HG02973 (cell line): Measurements from ENCODE around the gene BMPR1B.

Experiments used
- ATAC-seq: cut with Tn5 transposase; IDR thresholded peaks from one replicate; pipeline ENCODE4 v1.9.1; 2021; ENCODE audit warnings: moderate library complexity; ENCODE audit not compliant: unreplicated experiment

The BMPR1B gene

DNA sequence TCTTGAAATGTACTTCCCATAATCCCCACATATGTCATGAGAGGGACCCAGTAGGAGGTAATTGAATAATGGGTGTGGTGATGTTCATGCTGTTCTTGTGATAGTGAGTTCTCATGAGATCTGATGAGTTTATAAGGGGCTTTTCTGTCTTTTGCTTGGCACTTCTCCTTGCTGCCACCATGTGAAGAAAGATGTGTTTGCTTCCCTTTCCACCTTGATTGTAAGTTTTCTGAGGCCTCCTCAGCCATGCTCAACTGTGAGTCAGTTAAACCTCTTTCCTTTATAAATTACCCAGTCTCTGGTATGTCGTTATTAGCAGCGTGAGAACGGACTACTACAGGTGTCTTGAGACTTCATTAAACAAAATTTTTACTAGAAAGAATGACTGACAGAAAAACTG is 323.2 kb downstream of the BMPR1B start:
- ATAC-seq = no peak

DNA sequence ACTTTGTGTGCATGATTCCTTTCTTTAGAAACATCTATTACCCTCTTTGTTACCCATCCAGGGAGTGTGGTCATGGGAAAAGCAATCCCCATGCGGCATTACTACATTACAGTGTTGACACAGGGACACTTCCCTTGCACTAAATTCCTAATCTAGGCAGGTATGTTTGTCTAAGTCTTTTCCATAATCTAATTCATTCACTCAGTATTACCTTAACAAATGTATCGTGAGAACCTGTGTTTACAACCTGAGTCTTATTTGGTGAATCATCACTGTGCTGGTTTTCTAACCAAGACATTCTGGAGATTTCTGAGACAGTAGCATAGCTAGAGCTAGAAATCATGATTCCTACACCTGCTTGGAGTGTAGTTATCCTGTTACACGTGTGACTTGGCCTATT is 326.8 kb downstream of the BMPR1B start:
- ATAC-seq = no peak

DNA sequence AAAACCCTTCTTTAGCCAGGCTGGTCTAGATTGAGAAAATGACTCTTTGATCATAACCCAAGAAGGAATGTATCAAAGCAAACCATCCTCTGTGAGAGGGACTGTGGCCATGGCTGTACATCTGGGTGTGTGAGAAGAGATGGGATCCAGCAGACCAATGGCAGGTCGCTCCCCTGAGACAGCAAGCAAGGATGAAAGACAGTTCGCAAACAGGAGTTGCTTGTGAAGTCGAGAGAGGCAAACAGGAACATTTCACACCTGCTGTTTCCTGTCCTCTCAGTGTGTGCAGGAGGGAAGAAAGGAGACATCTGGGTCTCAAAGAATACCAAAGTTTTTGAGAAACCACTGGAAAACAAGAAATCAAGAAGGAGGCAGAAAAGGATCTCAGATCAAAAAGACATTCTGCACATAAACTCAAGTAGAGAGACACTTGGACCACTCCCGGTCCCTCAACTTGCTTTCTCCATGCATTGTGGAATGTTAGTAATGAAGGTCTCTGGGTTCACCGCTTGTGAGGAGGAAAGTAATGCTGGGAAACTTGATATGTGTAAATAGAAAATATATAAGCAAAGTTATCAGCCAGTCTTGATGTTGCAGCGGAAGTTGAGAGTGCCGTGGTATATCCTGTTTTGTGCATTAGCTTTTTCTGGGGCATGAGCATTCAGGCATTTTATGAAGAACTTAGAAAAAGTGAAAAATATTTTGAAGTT is 327.5 kb downstream of the BMPR1B start:
- no peak for ATAC-seq

DNA sequence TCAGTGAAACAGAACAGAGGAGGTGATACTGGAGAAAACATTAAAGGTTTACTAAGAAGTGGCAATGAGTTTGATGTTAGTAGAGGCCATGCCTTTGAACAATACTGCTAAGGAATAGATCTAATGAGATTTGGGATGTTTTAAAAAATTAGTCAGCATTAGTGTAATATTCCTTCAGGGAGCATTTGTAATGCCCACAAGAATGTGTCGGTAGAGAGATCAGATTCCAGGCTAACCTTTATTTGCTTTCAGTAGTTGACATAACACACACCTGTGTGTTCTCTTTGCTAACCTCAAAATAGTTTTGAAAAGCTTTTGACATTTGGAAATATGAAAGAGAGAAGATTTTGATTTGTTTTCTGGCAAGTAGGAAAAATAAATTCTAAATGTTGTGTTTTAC is 328.8 kb downstream of the BMPR1B start:
- no peak for ATAC-seq

DNA sequence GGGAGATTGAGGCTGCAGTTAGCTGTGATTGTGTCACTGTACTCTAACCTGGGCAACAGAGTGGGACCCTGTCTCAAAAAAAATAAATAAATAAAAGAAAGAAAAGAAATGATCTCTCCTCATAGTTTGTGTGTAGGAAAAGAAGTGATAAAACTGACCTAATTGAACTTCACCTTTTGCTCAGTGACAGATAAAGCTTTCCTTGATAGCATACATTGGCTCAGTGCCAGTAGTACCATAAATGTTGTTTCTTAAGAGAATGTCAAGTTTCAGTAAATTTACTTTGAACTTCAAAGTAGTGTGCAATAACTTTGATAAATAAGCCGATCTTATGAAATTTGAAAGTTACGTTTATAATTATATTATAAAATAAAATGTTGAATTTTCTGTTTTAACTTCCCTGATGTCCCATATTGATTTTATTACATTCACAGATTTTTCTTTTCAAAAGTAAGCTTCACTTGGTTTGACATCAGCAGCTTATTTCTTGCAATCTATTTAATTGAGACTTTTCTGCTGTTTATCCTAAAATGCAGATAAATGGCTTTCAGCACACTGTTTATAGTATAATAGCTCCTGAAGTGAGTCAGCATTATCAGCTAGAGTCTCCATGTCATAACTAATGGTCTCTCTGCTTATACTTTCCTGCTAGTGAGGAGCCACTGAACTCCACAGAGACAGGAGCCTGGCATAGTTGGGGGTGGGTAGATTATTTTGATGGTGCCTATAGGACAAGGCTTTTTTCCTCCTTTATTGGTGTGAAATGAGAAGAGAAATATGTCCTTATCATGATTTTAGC is 330.1 kb downstream of the BMPR1B start:
- ATAC-seq = no peak

DNA sequence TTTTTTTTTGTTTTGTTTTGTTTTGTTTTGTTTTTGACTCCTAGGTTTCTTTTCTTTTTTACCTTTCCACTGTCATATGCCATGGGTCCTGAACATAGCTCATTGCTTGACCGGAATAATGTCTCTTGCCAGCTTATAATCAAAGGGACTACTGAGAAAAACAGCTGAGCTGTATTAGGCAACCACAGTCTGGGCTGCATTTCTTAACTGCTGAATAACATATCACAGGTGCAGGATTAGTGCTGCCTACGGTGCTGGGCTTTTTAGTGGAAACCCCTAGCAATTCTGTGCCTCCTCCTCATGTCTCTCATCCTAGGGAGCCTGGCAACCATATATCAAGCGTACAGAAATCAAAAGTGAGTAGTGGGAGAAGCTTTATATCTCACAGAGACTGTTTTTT is 333.5 kb downstream of the BMPR1B start:
- ATAC-seq = no peak

DNA sequence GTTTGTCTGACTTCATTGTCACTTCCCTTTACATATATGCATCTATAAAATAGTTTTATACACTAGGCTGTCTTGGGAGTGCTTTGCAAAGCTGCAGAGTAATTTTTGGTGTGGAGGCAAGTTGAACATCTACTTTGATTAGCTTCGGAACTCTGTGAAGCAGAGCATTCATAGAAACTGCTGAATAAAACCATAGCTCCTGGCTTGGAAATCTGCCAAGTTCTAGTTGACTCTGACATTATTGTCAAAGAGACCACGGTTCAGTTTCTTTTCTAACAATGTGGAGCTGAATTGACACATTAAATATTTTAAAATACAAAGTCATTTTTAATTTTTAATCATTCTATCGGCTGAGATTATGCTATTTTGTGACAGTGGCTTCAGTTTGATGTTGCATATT is 335.0 kb downstream of the BMPR1B start:
- ATAC-seq = no peak

DNA sequence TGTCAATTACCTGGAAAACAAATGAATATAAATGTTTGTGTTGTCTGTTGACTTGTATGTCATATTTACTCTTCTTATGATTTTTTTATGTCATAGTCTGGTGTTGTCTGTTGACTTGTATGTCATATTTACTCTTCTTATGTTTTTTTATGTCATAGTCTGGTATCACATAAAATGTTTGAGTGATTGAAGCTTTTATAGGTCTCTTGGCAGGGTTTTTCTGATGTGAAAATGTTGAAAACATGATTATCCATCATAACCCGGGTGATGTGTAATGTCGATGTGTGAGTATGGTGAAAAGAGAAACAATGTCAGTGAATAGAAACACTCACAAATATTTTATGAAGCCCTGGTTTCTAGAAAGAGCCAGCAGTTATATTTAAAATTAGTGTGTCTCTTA is 335.7 kb downstream of the BMPR1B start:
- ATAC-seq = no peak

DNA sequence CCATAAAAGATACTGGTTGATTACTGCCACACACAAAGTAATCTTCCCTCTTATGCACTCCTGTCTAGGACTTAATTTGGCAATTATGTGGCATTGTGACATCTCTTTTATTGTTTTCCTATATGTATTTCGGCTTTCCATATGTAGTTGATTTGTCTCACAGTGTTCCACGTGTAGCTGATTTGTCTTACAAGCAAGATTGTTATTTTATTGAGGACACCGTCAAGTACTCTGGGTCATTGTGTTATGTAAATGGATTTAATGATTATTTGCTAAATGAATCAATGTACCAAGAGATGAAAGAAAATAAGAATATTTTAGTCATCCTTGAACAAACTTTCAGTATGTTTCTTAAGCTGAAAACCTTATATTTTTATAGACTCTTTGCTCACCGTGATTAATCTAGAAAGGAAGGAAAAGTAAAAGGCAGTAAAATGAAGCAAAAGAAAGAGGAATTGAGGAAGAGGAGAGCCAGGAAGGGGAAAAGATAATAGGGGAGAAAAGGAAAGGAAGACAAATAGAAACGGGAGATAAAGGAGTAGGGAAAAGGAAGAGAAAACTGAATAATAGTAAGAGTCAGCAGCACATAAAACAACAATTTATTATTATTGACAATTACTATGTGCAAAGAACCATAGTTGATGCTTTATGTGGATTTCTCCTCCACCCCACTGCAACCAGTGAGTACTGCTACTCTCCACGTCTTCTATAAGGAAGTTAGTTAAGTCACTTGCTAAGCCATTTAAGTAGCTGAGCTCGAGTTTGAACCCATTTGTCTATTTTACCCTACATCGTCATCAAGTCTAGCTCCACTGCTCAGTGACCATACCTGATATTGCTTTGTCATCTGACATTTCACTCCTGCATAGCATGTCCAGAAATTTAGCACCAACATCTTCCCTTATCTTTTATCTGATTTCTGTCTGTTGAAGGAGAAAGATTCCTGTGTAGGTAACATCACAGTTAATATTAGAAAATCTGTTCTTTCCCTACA is 336.5 kb downstream of the BMPR1B start:
- no peak for ATAC-seq

DNA sequence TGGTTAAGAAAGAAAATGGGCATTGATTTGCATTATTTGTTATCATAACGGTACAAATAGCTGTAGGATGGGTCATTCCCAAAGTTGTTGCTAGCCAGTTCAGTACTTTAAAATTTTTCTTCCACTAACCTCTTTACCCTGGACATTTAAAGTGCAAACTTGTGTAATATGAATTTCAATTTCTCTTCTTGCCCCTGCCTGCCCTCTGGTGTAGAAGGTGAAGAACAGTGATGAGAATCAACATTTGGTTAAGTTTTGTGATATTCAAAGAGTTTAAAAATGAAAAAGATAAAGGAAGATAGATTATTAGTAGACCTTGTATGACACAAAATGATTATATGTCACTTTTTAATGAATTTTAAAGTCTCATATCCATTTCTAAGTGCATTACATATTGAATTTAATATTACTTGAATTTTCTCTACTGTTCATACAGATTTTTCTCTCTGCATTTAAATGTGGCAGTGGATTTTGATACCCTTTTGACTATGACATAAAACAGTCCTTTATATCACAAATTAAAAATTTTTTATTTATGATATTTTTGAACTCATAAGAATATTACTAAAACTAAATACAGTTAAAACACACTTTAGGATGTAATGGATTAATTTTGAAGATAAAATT is 337.7 kb downstream of the BMPR1B start:
- no peak for ATAC-seq

DNA sequence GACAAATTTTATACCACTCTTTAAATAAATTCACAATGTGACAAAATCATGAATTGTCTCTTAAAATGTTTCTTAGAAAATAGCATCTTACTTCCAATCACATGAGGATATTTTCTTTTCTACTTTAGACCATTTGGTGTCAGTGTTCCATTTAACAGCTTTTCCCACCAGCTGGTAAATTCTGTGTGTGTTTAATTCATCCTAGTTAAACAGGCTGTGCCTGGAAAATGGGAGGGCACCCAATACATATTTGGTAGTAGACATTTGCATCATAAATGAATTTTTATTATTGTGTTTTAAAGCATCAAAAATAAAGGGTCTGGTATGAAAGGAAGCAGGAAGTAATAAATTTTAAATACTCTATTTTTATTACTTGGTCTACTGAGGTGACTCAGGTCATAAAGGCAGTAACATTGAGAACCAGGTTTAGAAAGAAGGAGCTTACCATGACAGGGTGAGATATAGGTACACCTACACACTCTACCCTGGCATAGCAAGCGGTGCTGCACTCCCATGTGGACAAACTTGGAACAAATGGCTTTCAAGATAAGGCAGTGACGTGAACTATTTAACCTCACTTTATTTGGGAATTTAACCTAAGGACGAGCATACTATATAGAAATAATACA is 344.5 kb downstream of the BMPR1B start:
- no peak for ATAC-seq

DNA sequence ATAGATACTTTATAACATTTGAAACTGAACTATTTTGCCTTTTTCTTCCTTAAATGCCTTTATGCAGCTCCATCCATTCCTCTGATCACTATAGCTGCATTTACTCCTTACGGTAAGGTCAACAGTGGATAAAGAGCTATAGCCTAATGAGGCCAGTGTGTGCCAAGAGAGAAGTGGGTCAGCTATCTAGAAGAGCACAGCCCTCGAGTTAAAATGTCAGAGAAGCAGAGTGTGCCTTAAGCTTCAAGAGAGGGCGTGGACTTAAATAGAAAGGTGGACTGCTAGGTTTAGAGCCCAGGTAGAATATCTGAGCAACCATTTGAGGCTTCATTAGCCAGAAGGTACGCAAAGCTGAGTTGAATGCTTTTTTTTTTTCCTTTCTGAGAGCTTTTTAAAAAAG is 347.4 kb downstream of the BMPR1B start:
- ATAC-seq = no peak

DNA sequence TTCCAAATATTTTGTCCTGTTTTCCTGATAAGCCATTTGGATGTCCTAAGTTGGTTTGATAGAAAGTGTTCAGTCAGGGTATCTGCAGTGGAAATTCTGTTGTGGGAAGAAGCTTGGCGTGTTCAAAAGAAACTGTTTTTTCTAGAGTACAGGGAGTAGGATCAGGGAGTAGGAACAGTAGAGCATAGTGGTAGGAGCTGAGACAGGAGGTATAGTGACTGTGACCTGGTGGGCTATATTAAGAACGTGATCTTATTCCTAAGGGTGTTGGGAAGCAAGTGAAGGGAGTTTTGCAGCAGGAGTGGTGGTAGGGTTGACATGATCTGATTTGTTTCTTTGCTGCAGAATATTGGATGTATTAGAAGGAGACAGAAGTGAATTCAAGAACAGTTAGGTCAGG is 348.2 kb downstream of the BMPR1B start:
- no peak for ATAC-seq

DNA sequence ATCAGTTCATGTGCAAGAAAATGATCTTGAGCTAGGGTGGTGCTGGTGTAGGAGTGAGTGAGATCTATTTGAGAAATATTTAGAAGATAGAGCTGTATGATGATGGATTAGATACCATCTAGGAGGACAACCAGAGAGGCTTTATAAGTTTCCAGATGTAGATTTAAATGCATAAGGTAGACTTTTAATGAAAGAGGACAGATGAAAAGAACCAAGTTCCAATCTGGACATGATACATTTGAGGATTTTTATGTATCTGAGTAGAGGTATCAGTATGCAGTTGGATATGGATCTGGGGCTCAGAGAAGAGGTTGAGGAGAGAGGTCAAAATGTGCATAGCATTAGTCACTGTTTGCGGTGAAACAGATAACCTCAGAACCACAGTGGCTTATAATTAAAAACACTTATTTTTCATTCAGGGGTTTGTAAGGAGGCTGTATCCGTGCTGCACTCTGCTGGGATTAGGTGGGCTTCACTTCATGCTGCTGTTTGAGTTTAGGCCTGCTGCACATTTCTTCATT is 348.7 kb downstream of the BMPR1B start:
- ATAC-seq = no peak

DNA sequence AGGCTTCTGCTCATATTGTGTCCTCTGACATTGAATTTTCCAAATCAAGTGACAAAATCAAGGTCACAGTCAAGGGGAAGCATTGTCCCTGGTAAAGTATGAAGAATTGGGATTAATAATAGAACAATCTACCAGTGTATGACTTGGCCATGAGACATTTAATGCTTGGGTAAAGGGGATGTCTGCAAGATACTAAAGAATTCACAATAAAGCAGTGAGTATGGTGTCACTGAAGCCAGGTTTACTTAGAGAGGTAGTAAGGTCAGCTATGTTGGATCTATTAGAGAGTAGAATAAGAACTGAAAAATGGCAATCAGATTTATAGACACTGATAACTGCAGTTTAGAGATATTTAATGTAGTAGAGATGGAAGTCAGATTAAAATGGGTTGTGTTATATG is 349.2 kb downstream of the BMPR1B start:
- ATAC-seq = no peak

DNA sequence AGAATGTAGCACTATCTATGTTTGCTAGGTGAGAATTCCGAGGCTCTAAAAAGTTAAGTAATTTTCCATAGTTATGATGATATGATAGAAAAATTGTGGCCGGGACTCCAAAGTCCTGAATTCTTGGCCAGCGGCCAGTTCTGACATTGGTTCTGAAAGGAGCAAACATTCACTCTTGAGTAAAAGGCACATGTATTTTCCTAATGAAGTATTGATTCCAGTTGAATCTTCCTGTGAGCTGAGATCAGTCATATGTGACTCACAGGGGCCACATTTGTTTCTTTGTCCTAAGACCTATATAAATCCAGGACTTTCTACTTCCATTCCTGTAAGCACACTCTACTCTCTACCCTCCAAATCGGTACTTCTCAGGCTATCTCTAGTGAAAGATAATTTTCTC is 349.9 kb downstream of the BMPR1B start:
- ATAC-seq = no peak

DNA sequence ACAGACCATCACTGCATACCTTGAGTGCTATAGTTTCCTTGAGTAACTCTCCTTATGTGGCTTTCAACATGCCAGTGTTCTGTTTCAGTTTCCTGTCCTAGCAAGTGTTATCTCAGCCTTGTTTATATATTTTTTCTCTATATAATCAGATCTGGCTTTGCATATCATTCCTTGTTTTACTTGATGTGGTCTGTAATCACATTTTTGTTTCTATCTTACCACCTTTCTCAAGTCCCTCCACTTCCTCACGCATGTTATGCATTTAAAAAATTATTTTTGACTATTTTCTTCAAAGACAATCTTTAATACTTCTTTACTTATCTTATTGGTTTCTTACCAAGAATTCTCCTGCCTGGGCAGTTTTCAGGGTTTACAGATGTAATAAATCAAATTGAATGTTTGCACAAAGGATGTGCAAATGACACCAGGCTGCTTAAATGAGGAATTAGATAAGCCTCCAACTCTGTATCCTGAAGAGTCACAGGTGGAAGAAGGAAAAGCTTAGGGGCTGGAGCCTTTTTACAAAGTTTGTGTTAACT is 351.2 kb downstream of the BMPR1B start:
- ATAC-seq = no peak

DNA sequence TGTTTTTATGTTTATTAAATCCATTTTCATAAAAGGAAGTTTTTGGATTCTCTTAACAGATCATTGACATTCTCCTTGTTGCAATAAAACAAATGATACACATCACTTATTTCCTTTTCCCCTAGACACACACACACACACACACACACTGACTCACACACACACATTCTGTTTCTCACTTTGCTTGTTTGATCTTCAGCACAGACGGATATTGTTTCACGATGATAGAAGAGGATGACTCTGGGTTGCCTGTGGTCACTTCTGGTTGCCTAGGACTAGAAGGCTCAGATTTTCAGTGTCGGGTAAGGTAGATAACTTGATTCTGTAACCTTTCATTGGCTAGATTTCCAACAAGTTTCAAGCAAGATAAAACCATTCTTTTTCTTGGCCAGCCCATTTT is 356.8 kb downstream of the BMPR1B start:
- no peak for ATAC-seq

DNA sequence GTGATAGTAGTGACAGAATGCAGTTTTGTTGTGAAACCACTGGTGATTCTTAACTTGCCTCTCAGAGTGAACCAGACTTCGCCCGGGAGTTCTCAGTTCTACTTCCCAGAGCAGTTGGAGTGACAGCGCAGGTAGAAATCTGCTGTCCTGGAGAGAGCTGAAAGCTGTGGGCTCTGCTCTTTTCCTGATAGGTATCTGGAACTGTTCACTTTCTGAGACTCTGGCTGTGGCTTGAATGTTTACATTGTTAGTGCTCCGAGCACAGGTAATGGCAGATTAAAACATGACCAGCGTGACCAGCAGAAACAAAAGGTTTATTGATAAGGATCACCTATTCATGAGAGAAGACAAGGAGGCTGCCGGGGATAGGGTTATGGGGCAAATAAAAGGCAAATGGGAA is 360.7 kb downstream of the BMPR1B start:
- ATAC-seq = no peak

DNA sequence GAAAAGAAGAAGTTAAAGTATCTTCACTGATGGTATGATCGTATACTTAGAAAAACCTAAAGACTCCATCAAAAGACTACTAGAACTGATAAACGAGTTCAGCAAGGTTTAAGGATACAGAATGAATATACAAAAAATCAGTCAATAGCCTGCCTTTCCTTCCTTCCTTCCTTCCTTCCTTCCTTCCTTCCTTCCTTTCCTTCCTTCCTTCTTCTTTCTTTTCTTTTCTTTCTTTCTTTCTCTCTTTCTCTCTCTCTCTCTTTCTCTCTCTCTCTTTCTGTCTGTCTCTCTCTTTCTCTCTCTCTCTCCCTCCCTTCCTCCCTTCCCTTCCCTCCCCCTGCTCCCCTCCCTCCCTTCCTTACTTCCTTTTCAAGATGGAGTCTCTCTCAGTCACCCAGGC is 362.7 kb downstream of the BMPR1B start:
- no peak for ATAC-seq
